ENCODE data around the gene PSMG1.
"Not testable (repeated sequence)": the region's sequence is repeated elsewhere in the genome, so short reads cannot be mapped to it uniquely, and the experiment has no call there.

DNA sequence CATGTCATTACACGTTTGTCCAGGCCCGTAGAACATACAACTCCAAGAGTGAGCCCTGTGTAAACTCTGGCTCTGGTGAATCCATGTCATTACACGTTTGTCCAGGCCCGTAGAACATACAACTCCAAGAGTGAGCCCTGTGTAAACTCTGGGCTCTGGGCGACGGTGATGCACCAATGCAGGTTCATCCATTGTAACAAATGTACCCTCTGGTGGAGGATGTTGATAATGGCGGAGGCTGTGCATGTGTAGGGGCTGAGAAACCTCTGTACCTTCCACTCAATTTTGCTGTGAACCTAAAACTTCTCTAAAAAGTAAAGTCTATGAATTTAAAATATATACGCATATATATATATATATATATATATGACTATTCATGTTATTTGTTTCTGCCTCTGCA, 47.1 kb downstream of the PSMG1 start:
- TF ChIP-seq, protein P1, sequence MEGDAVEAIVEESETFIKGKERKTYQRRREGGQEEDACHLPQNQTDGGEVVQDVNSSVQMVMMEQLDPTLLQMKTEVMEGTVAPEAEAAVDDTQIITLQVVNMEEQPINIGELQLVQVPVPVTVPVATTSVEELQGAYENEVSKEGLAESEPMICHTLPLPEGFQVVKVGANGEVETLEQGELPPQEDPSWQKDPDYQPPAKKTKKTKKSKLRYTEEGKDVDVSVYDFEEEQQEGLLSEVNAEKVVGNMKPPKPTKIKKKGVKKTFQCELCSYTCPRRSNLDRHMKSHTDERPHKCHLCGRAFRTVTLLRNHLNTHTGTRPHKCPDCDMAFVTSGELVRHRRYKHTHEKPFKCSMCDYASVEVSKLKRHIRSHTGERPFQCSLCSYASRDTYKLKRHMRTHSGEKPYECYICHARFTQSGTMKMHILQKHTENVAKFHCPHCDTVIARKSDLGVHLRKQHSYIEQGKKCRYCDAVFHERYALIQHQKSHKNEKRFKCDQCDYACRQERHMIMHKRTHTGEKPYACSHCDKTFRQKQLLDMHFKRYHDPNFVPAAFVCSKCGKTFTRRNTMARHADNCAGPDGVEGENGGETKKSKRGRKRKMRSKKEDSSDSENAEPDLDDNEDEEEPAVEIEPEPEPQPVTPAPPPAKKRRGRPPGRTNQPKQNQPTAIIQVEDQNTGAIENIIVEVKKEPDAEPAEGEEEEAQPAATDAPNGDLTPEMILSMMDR (IDR thresholded peaks at IDR 0.05; ENCODE audit: extremely low read depth in 1 of 2, insufficient read depth in 1 of 2, low read depth in 1 of 2, low read length in 2 of 2): peak; percentile 19 to 36
- TF ChIP-seq POLR2AphosphoS5 (IDR thresholded peaks at IDR 0.05; ENCODE audit: insufficient read depth, low read depth, low read length); EZH2 (IDR thresholded peaks at IDR 0.05; ENCODE audit: borderline replicate concordance, low read depth, low read length, severe bottlenecking); MYC (IDR thresholded peaks at IDR 0.05; ENCODE audit: low read depth, low read length); POLR2A (IDR thresholded peaks at IDR 0.05; ENCODE audit: low read depth, low read length); GATA2 (IDR thresholded peaks at IDR 0.05; ENCODE audit: insufficient read depth, insufficient read length, low read depth, low read length): not testable (repeated sequence)
- TF ChIP-seq, protein P2, sequence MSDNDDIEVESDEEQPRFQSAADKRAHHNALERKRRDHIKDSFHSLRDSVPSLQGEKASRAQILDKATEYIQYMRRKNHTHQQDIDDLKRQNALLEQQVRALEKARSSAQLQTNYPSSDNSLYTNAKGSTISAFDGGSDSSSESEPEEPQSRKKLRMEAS (IDR thresholded peaks at IDR 0.05; ENCODE audit: insufficient read depth, insufficient read length): not testable (repeated sequence)
